PC-3 (cell line): ENCODE results near the gene RIMS4.

Experiments used
- CTCF ChIP-seq: fragments of 300-600 bp; sonication (generic); conservative IDR thresholded peaks from 2 replicates; pipeline ENCODE4 v1.5.1; 2017; ENCODE audit warnings: antibody characterized with exemption, low read depth, mild to moderate bottlenecking, low read length
- EZH2 ChIP-seq: fragments of 300-600 bp; sonication (generic); IDR thresholded peaks from one replicate; pipeline ENCODE4 v1.6.1; 2017; ENCODE audit warnings: antibody characterized with exemption, mild to moderate bottlenecking, low read length; ENCODE audit not compliant: unreplicated experiment

- TF ChIP-seq CTCF (no peak), EZH2 (no peak)
Measured at GRCh38 chr20:44723391-44723790, 87.0 kb downstream of the RIMS4 start.
